ENCODE results near the gene HEPHL1. TPM values are rescaled to one million over a fixed set of nuclear protein-coding genes. Genes with fewer than 3 reads are reported as not detected.

The HEPHL1 gene
- total and polyA plus RNA-seq, 2 donors (not counting 1 experiment from before 2014, with no cell fraction given) = not detected

DNA sequence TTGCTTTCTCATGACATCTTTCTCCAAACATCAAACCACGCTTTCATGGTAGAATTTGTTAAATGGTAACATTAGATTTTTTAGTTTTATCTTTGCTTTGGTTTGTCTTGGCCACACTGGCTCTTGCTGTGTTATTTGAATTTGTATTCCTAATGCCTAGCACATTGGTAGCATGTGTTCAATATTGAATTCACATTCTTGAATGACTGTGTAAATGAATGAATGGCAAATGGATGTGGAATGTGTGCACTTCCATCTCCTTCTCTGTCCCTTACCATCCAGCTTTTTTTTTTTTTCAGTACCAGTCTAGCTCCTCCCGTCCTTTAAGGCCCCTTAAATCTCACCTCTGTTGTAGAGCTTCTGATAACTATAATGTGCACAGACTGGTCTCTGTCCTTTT is 41.2 kb downstream of the HEPHL1 start:
- H3K4me1 Mint-ChIP-seq = no peaks in the 10 kb centered on the region
- DNase-seq (no peak), ATAC-seq (ENCODE audit: low read depth) (no peak)
- WGBS (ENCODE audit: insufficient coverage) = no CpG with 5 or more reads among the region's 2 CpGs
- ChIA-PET POLR2A (no interaction called here), CTCF (no interaction called here)
- Histone ChIP-seq H3K27me3 (replicated peaks in 1 of 4; ENCODE audit: control extremely low read depth in 1 of 4, control insufficient read depth in 3 of 4, insufficient read depth in 4 of 4, low read length in 3 of 4) (no peaks in the 10 kb centered on the region), H3K4me3 (ENCODE audit: control extremely low read depth in 1 of 5, extremely low read depth in 1 of 5, insufficient read depth in 1 of 5, low read depth in 2 of 5, low read length in 4 of 5) (no peak overlapping the region), H3K27ac (ENCODE audit: low read length in 2 of 2) (no peak overlapping the region), H2AFZ (ENCODE audit: insufficient read depth, low read depth, low read length, poor library complexity, severe bottlenecking) (no peak overlapping the region), H4K20me1 (ENCODE audit: control insufficient read depth, insufficient read depth, low read length, poor library complexity, severe bottlenecking) (no peaks in the 10 kb centered on the region), H3K4me2 (replicated peaks; ENCODE audit: low read depth, low read length, poor library complexity, severe bottlenecking) (no peak overlapping the region), H3K36me3 (replicated peaks in 1 of 2; ENCODE audit: control extremely low read depth in 1 of 2, control insufficient read depth in 1 of 2, extremely low read depth in 1 of 2, insufficient read depth in 2 of 2, low read length in 1 of 2) (no peaks in the 10 kb centered on the region), H3K9me3 (ENCODE audit: control extremely low read depth in 1 of 3, control insufficient read depth in 2 of 3, insufficient read depth in 1 of 3, low read length in 2 of 3) (no peaks in the 10 kb centered on the region), H3K4me1 (ENCODE audit: control insufficient read depth in 2 of 2, insufficient read depth in 2 of 2, low read length in 2 of 2) (no peaks in the 10 kb centered on the region), H3K9ac (ENCODE audit: low read length) (no peak overlapping the region), H3K79me2 (ENCODE audit: control insufficient read depth, insufficient read depth, low read length) (no peaks in the 10 kb centered on the region)
- no peak overlapping the region for H3K4me3 Mint-ChIP-seq
- no peaks in the 10 kb centered on the region for H3K9me3 Mint-ChIP-seq (ENCODE audit: insufficient read depth)
- peaks cover 8% of the 10 kb centered on the region for H3K27me3 Mint-ChIP-seq
- intact Hi-C loops (cut with micrococcal nuclease) = no loop called here
- no peak overlapping the region for H3K27ac Mint-ChIP-seq
- TF ChIP-seq, protein P1, sequence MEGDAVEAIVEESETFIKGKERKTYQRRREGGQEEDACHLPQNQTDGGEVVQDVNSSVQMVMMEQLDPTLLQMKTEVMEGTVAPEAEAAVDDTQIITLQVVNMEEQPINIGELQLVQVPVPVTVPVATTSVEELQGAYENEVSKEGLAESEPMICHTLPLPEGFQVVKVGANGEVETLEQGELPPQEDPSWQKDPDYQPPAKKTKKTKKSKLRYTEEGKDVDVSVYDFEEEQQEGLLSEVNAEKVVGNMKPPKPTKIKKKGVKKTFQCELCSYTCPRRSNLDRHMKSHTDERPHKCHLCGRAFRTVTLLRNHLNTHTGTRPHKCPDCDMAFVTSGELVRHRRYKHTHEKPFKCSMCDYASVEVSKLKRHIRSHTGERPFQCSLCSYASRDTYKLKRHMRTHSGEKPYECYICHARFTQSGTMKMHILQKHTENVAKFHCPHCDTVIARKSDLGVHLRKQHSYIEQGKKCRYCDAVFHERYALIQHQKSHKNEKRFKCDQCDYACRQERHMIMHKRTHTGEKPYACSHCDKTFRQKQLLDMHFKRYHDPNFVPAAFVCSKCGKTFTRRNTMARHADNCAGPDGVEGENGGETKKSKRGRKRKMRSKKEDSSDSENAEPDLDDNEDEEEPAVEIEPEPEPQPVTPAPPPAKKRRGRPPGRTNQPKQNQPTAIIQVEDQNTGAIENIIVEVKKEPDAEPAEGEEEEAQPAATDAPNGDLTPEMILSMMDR (IDR thresholded peaks at IDR 0.05) = no peak
- TF ChIP-seq EZH2 (IDR thresholded peaks at IDR 0.05; ENCODE audit: borderline replicate concordance, insufficient read depth, low read depth, low read length, poor library complexity, severe bottlenecking) = no peak

DNA sequence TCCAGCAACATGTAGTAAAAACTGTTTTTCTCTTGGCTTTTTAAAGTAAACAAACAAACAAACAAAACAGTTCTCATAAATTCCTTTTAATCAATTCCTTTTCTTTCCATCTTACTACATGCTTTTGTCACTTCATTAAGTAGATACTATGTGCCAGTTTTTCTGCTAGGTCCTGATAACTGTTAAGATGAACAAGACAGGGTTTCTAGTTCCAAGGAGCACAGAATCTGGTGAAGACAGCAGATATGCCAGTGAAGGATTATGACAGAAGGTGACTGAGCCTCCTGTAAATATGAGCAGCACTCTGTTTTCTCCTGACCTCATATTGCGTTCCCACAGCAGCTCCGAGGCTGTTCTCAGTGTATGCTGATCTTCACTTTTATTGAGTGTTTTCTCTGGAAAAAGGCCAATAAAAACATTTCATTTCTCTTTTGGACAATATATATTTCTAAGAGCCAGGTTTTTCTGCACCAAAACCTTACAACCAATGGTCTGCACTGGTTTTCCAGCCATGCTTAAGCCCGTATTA is 45.8 kb downstream of the HEPHL1 start:
- H3K9me3 Mint-ChIP-seq (ENCODE audit: insufficient read depth) = no peaks in the 10 kb centered on the region
- no peak overlapping the region for H3K27ac Mint-ChIP-seq
- no peak overlapping the region for H3K27ac ChIP-seq (ENCODE audit: low read length in 2 of 2)
- no peaks in the 10 kb centered on the region for H3K79me2 ChIP-seq (ENCODE audit: control insufficient read depth, insufficient read depth, low read length)
- ChIA-PET POLR2A (no interaction called here), CTCF (no interaction called here)
- no peak overlapping the region for H3K4me3 ChIP-seq (ENCODE audit: control extremely low read depth in 1 of 5, extremely low read depth in 1 of 5, insufficient read depth in 1 of 5, low read depth in 2 of 5, low read length in 4 of 5)
- no peak overlapping the region for H3K4me2 ChIP-seq (replicated peaks; ENCODE audit: low read depth, low read length, poor library complexity, severe bottlenecking)
- H3K4me1 ChIP-seq (ENCODE audit: control insufficient read depth in 2 of 2, insufficient read depth in 2 of 2, low read length in 2 of 2) = no peaks in the 10 kb centered on the region
- no peaks in the 10 kb centered on the region for H3K4me1 Mint-ChIP-seq
- H4K20me1 ChIP-seq (ENCODE audit: control insufficient read depth, insufficient read depth, low read length, poor library complexity, severe bottlenecking) = no peaks in the 10 kb centered on the region
- no peak overlapping the region for H3K9ac ChIP-seq (ENCODE audit: low read length)
- H3K27me3 ChIP-seq (replicated peaks in 1 of 4; ENCODE audit: control extremely low read depth in 1 of 4, control insufficient read depth in 3 of 4, insufficient read depth in 4 of 4, low read length in 3 of 4) = no peaks in the 10 kb centered on the region
- no peaks in the 10 kb centered on the region for H3K36me3 ChIP-seq (replicated peaks in 1 of 2; ENCODE audit: control extremely low read depth in 1 of 2, control insufficient read depth in 1 of 2, extremely low read depth in 1 of 2, insufficient read depth in 2 of 2, low read length in 1 of 2)
- intact Hi-C loops (cut with micrococcal nuclease) = no loop called here
- H3K27me3 Mint-ChIP-seq = no peaks in the 10 kb centered on the region
- H3K9me3 ChIP-seq (ENCODE audit: control extremely low read depth in 1 of 3, control insufficient read depth in 2 of 3, insufficient read depth in 1 of 3, low read length in 2 of 3) = no peaks in the 10 kb centered on the region
- no peak for TF ChIP-seq EZH2 (IDR thresholded peaks at IDR 0.05; ENCODE audit: borderline replicate concordance, insufficient read depth, low read depth, low read length, poor library complexity, severe bottlenecking)
- TF ChIP-seq, protein P1 (IDR thresholded peaks at IDR 0.05) = no peak
- WGBS (ENCODE audit: insufficient coverage) = 92% methylated on average over 3 of the region's 3 CpGs
- H3K4me3 Mint-ChIP-seq = no peak overlapping the region
- no peak for ATAC-seq (ENCODE audit: low read depth)
- H2AFZ ChIP-seq (ENCODE audit: insufficient read depth, low read depth, low read length, poor library complexity, severe bottlenecking) = no peak overlapping the region
- DNase-seq = no peak

All from B cell (primary cell).